Measurements from ENCODE around the gene VIPR1.

VIPR1 gene

DNA sequence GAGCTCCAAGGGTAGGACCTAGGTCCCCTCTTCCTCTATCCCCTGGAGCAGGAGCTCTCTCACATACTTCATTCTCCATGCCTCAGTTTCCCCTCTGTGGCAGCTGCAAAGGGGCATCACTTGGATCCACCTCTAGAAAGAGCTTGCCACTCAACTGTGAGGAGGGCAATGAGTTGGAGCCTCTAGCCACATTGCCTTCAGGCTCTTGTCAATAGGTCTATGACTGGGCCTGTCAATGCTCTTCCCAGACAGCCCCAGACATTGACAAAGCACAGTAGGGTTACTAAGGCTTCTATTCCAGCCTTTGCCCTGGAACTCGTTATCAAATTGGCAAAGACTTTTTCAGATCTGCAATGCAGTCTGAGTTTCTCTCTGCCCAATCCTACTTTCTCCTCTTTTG is 4.4 kb upstream of the VIPR1 start:
- DNase-seq (ENCODE audit: low read depth, low spot score): no peak
- Histone ChIP-seq H3K9me3 (ENCODE audit: low read depth, low read length) (no peaks in the 10 kb centered on the region), H3K9ac (ENCODE audit: insufficient read length) (no peak overlapping the region), H3K36me3 (ENCODE audit: insufficient read depth, low read length) (no peaks in the 10 kb centered on the region), H3K27ac (no peak overlapping the region), H3K4me3 (no peak overlapping the region)
- TF ChIP-seq EZH2 (IDR thresholded peaks at IDR 0.05) (no peak), POLR2AphosphoS5 (IDR thresholded peaks at IDR 0.05; ENCODE audit: borderline replicate concordance, low read depth, low read length) (no peak), FOXP2 (optimal IDR thresholded peaks at IDR 0.05; ENCODE audit: control extremely low read depth, extremely low read length, insufficient read depth) (no peak)

DNA sequence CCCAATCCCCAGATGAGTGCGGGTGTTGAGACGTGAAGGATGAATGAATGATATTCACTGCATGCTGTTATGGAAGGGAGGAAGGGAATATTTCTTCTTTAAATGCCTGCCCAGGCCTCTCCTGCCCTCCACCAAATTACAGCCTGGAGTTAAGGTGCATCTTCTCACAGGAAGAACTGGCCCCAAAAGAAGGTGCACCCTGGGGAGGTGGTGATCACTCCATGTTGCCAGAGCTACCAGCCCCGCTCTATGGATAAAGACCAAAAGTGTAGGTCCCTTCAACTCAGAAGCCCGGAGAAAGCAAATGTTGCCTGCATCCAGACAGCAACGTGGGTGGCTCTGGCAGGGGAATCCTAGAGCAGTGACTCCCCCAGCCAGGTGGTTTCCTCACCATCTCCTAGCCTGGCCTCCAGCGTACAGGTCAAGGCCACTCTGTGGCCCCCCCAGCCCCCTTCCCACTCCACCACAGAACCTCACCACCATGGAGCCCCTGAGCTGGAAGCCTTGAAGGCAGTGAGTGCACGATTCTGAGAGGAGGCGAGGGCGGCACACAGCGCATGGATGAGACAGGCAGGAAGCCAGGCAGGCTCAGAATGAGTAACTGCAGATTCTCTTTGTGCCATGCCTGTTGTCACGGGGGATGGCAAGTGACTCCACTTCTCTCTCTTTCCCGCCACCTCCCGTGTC is 3.5 kb upstream of the VIPR1 start:
- Histone ChIP-seq H3K9ac (ENCODE audit: insufficient read length) (no peak overlapping the region), H3K4me3 (no peak overlapping the region), H3K36me3 (ENCODE audit: insufficient read depth, low read length) (no peaks in the 10 kb centered on the region), H3K27ac (no peak overlapping the region), H3K9me3 (ENCODE audit: low read depth, low read length) (no peaks in the 10 kb centered on the region)
- DNase-seq (ENCODE audit: low read depth, low spot score): no peak
- TF ChIP-seq FOXP2 (optimal IDR thresholded peaks at IDR 0.05; ENCODE audit: control extremely low read depth, extremely low read length, insufficient read depth): no peak
- TF ChIP-seq POLR2AphosphoS5 (IDR thresholded peaks at IDR 0.05; ENCODE audit: borderline replicate concordance, low read depth, low read length): no peak
- no peak for TF ChIP-seq EZH2 (IDR thresholded peaks at IDR 0.05)

DNA sequence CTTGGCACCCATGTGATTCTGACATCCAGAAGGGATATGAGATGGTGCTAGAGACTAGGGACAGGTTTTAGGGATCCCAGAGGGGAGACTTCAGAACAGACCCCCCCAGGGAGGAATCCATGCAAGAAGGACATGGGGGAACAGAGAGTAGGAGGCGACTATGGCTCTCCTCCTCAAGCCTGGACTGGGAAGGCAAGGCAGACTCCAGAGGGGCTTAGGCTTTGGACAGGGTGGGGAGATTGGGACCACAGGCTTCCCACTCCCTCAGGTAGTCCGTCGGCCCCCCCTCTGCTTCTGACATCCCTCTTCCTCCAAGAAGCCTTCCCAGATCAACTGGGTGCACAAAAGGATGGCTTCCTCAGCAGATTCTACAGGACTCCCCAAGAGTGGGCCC is 3.0 kb upstream of the VIPR1 start:
- no peak for TF ChIP-seq FOXP2 (optimal IDR thresholded peaks at IDR 0.05; ENCODE audit: control extremely low read depth, extremely low read length, insufficient read depth)
- no peaks in the 10 kb centered on the region for H3K9me3 ChIP-seq (ENCODE audit: low read depth, low read length)
- no peak overlapping the region for H3K27ac ChIP-seq
- H3K9ac ChIP-seq (ENCODE audit: insufficient read length): no peak overlapping the region
- H3K4me3 ChIP-seq: no peak overlapping the region
- no peaks in the 10 kb centered on the region for H3K36me3 ChIP-seq (ENCODE audit: insufficient read depth, low read length)
- DNase-seq (ENCODE audit: low read depth, low spot score): no peak

DNA sequence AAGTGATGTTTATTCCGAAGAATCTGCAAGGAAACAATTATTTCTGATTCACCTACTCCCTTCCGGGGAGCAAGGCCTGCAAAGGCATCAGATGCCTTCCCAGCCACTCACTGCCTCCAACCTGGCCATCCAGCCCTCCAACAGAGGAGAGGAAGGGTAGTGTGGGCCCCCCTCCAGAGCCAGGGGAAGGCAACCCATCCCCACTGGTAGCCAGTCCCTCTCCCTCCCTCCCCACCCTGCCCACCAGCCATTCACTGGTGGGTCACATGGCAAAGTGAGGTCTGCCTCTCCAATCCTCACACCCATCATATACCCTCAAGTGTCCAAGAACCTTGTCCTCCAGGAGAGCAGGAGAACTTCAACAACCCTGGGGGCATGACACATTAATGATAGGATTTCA is 2.4 kb upstream of the VIPR1 start:
- H3K27ac ChIP-seq: no peak overlapping the region
- H3K4me3 ChIP-seq: no peak overlapping the region
- TF ChIP-seq POLR2AphosphoS5 (IDR thresholded peaks at IDR 0.05; ENCODE audit: borderline replicate concordance, low read depth, low read length) (no peak), EZH2 (IDR thresholded peaks at IDR 0.05) (no peak), FOXP2 (optimal IDR thresholded peaks at IDR 0.05; ENCODE audit: control extremely low read depth, extremely low read length, insufficient read depth) (no peak)
- H3K9ac ChIP-seq (ENCODE audit: insufficient read length): no peak overlapping the region
- no peak for DNase-seq (ENCODE audit: low read depth, low spot score)
- H3K36me3 ChIP-seq (ENCODE audit: insufficient read depth, low read length): no peaks in the 10 kb centered on the region
- H3K9me3 ChIP-seq (ENCODE audit: low read depth, low read length): no peaks in the 10 kb centered on the region

DNA sequence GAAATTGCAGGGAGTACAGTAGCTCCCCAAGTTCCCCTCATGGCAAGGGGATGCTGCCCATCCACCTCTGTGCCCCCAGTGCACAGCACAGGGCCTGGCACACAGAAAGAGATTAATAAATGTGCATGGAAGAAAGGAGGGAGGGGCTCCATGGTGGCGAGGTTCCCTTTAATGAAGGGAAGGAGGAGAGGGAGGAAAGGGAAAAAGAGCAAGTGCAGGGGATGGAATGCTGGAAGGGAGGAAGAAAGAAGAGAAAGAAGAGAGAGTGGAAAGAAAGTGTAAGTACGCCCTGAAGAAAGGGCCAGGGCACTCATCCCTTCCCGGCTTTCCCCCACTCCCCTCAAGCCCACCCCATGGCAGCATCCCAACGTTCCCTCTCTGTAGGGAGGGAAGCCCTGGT is 1.5 kb upstream of the VIPR1 start:
- Histone ChIP-seq H3K36me3 (ENCODE audit: insufficient read depth, low read length) (no peaks in the 10 kb centered on the region), H3K9me3 (ENCODE audit: low read depth, low read length) (no peaks in the 10 kb centered on the region), H3K4me3 (no peak overlapping the region), H3K9ac (ENCODE audit: insufficient read length) (no peak overlapping the region), H3K27ac (no peak overlapping the region)
- TF ChIP-seq FOXP2 (optimal IDR thresholded peaks at IDR 0.05; ENCODE audit: control extremely low read depth, extremely low read length, insufficient read depth) (no peak), POLR2AphosphoS5 (IDR thresholded peaks at IDR 0.05; ENCODE audit: borderline replicate concordance, low read depth, low read length) (no peak), EZH2 (IDR thresholded peaks at IDR 0.05) (no peak)
- DNase-seq (ENCODE audit: low read depth, low spot score): no peak

DNA sequence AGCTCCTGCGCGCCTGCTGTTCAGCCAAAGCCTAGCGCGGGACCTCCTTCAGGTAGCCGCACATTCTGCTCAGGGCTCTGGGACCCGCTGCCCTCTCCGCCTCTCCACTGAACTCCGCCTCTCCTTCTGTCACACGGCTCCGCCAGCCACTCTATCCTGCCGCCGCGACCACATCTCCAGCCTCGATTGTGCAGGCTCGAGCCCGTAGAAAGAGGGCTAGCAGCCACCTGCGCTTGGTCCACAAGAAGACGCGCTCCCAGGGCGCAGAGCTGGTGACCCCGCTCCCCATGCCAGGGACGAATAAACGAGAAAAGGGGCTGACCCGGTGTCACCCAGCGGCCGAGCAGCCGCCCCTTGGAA is 1.1 kb upstream of the VIPR1 start:
- no peak overlapping the region for H3K27ac ChIP-seq
- no peaks in the 10 kb centered on the region for H3K36me3 ChIP-seq (ENCODE audit: insufficient read depth, low read length)
- H3K9ac ChIP-seq (ENCODE audit: insufficient read length): no peak overlapping the region
- H3K9me3 ChIP-seq (ENCODE audit: low read depth, low read length): no peaks in the 10 kb centered on the region
- H3K4me3 ChIP-seq: no peak overlapping the region
- DNase-seq (ENCODE audit: low read depth, low spot score): no peak
- no peak for TF ChIP-seq EZH2 (IDR thresholded peaks at IDR 0.05)
- no peak for TF ChIP-seq FOXP2 (optimal IDR thresholded peaks at IDR 0.05; ENCODE audit: control extremely low read depth, extremely low read length, insufficient read depth)
- no peak for TF ChIP-seq POLR2AphosphoS5 (IDR thresholded peaks at IDR 0.05; ENCODE audit: borderline replicate concordance, low read depth, low read length)

DNA sequence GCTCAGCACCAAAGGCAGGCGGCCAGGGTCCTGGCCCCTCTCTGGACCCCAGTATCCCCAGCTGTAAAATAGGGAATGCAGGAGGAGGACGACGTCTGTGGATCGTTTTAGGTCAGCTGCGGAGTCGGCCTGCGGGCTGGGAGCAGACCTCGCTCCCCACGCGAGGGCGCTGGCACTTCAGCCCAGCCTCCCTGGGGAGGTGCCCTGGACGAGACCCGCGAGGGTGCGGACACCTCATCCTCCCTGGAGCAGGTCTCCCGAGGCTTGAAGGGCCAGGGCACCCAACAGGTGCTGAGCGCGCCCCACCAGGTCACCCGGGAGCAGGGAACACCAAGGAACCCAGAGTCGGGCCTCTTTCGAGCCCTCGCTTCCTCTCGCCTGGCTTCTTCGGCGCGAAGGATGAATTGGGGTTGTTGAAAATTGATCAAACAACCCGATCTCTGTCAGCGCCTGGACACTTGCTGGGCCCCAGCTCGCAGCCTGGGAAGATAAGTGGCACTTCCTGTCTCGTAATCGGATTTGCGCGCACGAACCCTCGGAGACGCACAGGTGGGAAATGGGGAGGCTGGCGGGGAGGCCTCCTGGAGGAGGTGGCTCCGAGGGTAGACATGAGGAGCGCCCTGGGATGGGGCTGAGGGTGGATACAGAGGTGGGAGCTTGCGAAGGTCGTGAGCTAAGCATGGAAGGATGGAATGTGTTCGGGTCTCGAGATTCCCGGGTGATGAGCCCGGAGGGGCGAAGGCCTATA is 588 bp upstream of the VIPR1 start:
- H3K27ac ChIP-seq: no peak overlapping the region
- DNase-seq (ENCODE audit: low read depth, low spot score): no peak
- peak overlapping the region; percentile 69 for H3K4me3 ChIP-seq
- no peaks in the 10 kb centered on the region for H3K9me3 ChIP-seq (ENCODE audit: low read depth, low read length)
- H3K36me3 ChIP-seq (ENCODE audit: insufficient read depth, low read length): no peaks in the 10 kb centered on the region
- H3K9ac ChIP-seq (ENCODE audit: insufficient read length): no peak overlapping the region
- TF ChIP-seq FOXP2 (optimal IDR thresholded peaks at IDR 0.05; ENCODE audit: control extremely low read depth, extremely low read length, insufficient read depth) (no peak), EZH2 (IDR thresholded peaks at IDR 0.05) (no peak), POLR2AphosphoS5 (IDR thresholded peaks at IDR 0.05; ENCODE audit: borderline replicate concordance, low read depth, low read length) (no peak)

DNA sequence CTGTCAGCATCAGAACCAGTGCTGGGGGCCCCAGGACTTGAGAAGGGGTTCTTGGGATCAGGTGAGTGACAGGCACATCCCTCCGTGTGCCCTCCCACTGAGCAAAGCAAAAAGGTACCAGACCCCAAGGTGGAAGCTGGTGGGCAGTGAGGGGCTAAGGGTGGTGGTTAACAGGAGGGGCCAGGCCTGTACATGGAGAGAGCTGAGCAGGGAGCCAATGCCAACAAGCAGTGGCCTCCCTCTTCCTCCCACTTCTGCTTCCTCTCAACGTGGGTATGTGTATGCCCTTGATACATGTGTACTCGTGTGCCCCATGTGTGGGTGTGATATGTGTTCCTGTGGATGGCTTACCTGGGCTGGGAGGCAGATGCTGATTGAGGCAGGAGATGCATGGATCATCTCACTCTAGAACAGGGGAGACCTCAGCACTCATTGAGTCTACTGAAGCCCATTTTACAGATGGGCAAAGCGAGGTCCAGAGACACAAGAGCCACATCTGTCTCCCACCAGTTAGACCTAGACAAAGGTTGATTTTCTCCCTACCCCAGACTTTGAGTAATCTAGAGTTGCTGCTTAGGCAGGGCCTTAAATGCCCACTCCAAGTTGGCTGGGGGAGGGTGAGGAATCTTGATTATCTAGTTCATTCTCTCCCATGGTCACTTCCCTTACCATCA is 945 bp downstream of the VIPR1 start:
- DNase-seq (ENCODE audit: low read depth, low spot score): no peak

More for the DNA sequence above, 945 bp downstream of the VIPR1 start:
- Histone ChIP-seq H3K9me3 (ENCODE audit: low read depth, low read length) (no peaks in the 10 kb centered on the region), H3K9ac (ENCODE audit: insufficient read length) (no peak overlapping the region), H3K36me3 (ENCODE audit: insufficient read depth, low read length) (no peaks in the 10 kb centered on the region), H3K27ac (no peak overlapping the region), H3K4me3 (no peak overlapping the region)
- TF ChIP-seq EZH2 (IDR thresholded peaks at IDR 0.05) (no peak), FOXP2 (optimal IDR thresholded peaks at IDR 0.05; ENCODE audit: control extremely low read depth, extremely low read length, insufficient read depth) (no peak), POLR2AphosphoS5 (IDR thresholded peaks at IDR 0.05; ENCODE audit: borderline replicate concordance, low read depth, low read length) (no peak)

Measured in SK-N-MC (cell line).